Measurements from ENCODE around the gene CHST11. TPM values are rescaled to one million over a fixed set of nuclear protein-coding genes. Genes with fewer than 3 reads are reported as not detected.
"Not testable (repeated sequence)": the region's sequence is repeated elsewhere in the genome, so short reads cannot be mapped to it uniquely, and the experiment has no call there.

The CHST11 gene
- total RNA-seq, 2 donors from 2014 or later, result 3.4 to 4.4 TPM

DNA sequence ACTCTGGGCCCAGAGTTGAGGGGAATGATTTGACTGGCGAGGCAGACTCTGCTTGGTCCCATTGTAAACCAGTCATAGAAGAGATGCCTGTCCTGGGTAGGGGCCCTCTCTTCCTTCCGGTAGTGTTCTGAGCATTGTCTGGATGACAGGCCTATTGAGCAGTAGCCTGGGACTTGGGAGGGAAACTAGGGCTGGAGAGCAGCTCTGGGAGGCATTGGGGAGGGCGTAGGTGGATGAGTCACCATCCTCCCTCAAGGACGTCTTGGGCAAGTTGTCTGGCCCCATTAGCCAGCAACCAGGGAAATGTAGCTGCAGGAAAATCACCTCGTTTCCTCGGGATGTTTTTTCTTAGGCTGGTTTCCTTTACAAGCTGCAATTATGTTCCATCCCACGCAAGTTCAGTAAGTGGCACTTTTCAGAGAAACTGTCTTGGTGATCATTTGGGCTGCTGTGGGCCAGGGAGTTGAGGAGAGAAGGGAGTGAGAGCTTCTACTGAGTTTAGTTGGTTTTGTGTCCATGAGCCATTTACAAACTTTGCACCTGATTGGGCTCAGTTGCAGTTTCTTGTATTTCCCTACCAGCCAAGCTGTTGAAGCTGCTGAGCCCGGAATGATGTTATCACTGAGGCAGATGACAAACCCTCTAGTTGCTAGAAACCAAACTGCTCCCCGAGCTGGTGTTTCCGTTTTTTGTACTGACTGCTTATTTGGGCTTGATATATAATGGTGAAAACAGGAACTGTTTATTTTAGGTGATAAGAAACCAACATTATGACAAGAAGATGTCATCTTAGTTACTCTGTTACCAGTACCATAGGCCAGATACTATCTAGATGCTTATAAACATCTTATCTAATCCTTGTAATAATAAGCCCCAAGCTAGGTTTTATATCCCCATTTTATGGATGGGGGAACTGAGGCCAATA is 147.6 kb downstream of the CHST11 start:
- peak; percentile 13 for ATAC-seq
- intact Hi-C loops (cut with DNase I, micrococcal nuclease), result no loop called here
- peak; percentile 21 to 71 for DNase-seq

DNA sequence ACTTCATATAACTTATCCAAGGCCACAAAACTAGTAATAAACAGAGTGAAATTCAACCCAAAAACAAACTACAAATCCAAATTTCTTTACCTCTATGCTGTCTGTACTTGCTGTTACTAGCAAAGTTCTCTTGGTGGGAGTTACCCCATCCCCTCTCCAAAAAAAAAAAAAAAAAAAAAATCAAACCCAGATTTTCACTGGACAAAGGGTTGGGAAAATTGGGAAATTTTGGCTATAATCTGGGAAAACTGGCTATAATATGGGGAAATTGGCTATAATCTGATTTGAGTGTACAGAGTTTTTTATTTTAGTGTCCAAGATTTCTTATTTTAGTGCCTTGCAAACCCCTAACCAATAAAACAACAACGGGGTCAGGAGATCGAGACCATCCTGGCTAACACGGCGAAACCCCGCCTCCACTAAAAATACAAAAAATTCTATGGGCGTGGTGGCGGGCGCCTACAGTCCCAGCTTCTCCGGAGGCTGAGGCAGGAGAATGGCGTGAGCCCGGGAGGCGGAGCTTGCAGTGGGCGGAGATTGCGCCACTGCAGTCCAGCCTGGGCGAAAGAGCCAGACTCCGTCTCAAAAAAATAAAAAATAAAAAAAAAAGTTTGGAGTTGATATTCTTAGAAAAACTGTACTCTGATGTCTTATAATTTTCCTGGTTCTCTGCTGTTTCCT is 148.4 kb downstream of the CHST11 start:
- DNase-seq, result no peak
- intact Hi-C loops (cut with DNase I, micrococcal nuclease), result no loop called here
- no peak for ATAC-seq

DNA sequence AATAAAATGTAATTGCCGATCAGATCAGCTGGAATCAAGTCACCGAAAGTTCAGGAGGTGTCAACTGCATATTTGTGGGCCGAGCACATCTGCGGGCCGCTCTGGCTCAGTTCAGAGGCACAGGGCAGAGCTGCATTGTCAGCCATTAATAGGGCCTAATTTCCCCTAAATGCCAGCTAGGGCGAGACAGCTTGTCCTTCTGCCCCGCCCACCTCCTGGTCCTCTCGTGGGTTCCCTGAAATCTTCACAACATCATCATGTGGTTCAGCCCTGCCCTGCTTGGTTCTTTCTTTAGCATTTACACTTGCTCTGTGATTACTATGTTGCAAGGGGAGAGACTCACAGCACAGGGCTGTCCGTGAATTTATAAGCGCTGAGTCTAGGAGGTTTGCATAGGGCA is 148.9 kb downstream of the CHST11 start:
- intact Hi-C loops (cut with DNase I, micrococcal nuclease), result no loop called here
- ATAC-seq (no peak), DNase-seq (peak; percentile 32 to 51)

DNA sequence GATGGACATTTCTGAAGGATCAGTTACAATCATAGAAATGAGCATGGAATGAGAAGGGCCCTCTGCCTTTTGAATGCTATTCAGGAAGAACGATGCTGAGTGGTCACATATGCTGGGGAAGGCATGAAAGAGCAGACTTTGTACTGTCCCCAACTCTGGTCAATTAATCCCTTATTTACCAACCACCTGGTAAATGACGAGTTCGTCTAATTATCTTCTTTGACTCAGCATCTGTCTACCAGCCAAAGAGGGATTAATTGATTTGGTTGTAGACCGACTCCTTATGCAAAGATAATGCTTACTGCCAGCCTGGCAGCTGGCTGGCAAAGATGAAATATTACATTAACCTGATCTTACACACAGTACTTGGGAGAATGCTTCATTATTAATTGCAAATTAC is 152.2 kb downstream of the CHST11 start:
- DNase-seq, result no peak
- intact Hi-C loops (cut with DNase I, micrococcal nuclease), result no loop called here
- no peak for ATAC-seq

DNA sequence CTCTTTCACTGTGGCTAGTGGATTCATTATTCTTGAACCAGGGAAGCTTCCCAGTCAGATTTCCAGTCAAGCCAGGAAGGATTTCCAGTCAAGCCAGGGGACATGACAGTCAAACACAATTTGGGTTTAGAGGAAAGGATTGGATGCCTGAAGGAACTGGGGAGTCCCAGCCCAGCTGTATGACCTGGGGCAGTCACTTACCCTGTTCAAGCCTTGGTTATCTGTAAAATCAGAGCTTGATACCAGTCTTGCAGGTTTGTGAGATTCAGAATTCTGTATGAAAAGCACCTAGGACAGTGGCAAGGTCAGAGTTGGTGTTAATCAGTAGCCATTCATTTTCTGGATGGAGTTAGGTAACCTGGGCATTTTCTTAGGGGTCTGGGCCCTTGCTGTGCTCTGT is 152.7 kb downstream of the CHST11 start:
- ATAC-seq (no peak), DNase-seq (no peak)
- intact Hi-C loops (cut with DNase I, micrococcal nuclease), result no loop called here

DNA sequence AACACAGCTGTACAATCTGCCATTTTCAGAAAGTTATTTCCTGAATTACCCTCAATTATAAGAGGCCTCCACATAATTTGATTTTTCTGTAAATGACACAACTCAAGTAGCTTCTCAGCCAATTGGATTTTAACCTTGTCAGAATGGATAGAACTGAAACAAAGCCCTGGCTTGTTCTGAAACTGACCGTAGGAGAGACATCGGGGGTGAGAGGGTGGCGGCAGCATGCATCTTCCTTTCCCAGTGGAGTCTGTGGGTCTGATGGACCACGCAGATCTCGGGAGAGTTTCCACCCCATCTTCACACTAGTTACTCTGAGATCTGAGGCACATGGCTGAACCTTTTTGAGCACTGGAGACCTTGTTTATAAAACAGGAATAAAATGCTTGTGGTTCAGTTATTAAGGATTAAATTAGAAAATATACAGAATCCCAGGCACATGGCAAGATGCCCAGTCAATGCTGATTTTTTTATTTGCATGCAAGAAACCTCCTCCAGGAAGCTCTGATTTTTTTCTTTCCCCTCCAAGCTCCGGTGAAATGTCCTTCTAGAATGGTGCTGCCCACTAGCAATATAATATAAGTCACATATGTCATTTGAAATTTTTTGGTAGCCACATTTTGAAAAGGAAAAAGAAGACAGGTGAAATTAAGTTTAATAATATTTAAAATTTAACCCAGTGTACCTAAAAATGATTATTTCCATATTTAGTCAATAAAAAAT is 153.9 kb downstream of the CHST11 start:
- intact Hi-C loops (cut with DNase I, micrococcal nuclease), result no loop called here
- DNase-seq (no peak), ATAC-seq (no peak)

DNA sequence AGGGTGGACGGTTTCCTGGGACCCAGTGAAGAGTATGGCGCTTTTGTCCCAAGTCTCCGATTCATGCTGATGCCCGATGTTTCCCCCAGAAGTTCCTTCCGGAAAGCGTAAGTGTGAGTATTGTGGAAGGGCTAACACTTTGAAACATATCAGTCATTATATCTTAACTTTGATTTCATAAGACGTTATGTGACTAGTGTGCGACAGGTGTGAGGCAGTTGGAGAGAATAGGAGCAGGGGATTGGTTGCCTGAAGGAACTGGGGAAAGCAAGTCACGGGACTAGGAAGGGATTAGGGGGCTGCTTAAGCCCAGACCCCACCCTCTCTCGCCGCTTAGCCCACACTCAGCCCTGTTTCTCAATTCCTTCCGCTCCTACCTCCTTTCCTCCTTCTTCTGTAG is 154.9 kb downstream of the CHST11 start:
- ATAC-seq (no peak), DNase-seq (no peak)
- intact Hi-C loops (cut with DNase I, micrococcal nuclease), result no loop called here

DNA sequence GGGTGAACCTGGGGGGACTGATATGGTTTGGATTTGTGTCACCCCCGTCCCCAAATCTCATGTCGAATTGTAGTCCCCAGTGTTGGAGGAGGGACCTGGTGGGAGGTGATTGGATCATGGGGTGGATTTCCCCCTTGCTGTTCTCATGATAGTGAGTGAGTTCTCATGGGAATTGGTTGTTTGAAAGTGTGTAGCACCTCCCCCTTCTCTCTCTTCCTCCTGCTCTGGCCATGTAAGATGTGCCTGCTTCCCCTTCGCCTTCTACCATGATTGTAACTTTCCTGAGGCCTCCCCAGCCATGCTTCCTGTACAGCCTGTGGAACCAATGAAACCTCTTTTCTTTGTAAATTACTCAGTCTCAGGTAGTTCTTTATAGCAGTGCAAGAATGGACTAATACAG is 156.6 kb downstream of the CHST11 start:
- ATAC-seq; intact Hi-C loops (cut with DNase I, micrococcal nuclease); DNase-seq: not testable (repeated sequence)

DNA sequence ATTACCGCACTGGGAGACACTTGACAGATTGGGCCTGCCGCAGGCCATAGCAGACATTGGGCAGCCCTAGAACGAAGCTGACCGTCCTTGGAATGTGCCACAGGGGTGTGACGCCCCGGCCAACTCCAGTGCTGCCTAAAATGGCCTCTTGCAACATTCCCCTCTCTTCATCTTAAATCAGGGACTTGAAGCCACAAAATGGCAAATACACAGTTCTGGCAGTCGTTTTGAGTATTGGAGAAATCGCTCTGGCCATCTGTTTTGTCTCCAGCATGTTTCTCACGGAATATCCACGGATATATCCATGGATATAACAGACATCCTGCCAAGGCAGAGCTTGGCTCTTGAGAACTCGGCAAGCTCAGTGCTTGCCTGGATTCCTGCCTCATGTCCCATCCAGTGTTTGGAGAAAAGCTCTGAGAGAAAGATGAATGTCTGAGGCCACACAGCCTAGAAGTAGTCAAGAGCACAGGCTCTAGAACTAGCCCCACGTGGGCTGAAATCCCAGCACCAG is 158.4 kb downstream of the CHST11 start:
- ATAC-seq, result no peak
- DNase-seq, result peak; percentile 18 to 42
- intact Hi-C loops (cut with DNase I, micrococcal nuclease), result no loop called here

DNA sequence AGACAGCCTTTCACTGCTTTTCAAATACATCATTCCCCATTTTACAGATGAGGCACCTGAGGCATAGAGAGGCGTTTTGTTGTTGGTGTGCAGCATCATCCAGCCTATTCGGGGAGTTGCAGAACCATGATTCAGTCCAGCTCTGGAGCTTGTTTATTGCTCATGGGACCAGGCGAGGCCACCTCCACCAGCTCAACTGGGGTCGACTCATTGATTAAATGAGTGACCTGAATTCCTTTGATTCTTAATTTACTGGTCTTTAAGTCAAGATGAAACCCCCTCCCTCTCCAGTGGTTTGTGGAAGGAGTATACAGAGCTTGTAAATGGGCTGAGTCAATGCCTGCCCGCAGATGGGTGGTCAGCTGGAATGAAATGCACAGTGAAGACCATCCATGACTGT is 161.9 kb downstream of the CHST11 start:
- intact Hi-C loops (cut with DNase I, micrococcal nuclease), result no loop called here
- no peak for DNase-seq
- ATAC-seq, result no peak

DNA sequence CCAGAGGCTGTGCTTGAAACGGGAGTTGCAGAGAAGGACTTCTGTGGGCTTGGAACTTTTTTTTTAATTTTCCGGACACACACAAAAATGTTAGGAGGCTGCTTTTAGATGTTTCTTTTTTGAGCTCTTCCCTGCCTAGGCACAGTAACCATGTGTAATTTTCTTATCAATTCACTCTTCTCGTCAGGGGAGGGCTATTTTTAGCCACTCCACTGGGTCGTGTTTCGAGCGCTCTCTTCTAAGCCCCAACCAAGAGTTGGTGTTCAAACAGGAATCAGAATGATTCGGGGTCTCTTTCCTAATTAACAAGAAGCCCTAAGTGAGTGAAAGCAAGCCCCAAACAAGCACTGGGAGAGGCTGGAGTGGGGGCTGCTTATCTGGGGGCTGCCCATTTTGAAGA is 162.6 kb downstream of the CHST11 start:
- no peak for DNase-seq
- no peak for ATAC-seq
- intact Hi-C loops (cut with DNase I, micrococcal nuclease), result no loop called here

DNA sequence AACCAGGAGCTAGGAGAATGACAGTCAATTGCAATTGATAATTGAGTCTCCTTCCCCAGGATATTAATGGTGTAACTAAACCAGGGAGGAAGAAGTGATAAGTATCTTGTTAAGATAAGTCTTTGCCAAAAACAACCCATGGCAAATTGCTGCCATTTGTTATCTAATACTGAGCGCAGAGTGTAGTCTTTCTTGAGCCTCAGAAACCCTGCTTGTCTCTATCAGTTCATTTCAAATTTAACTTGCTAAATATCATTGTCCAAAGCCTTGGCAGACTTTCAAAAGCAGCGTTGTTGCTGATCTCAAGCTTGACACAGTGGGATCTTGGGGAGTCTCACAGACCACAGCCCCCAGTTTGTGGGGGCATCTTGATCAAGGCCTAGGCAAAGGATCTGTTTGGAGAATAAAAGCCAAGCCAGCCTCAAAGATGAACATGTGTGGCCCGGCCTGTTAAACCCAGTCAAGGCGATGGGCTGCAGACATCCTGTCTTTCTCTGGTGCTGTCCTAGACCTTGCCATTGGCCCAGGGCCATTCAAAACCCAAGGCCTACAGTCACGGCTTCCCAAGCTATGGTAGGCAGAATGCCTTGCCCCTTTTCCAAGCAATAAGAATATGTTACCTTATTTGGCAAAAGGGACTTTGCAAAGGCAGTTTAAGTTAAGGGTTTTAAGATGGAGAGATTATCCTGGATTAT is 164.2 kb downstream of the CHST11 start:
- intact Hi-C loops (cut with DNase I, micrococcal nuclease), result no loop called here
- ATAC-seq (no peak), DNase-seq (no peak)

DNA sequence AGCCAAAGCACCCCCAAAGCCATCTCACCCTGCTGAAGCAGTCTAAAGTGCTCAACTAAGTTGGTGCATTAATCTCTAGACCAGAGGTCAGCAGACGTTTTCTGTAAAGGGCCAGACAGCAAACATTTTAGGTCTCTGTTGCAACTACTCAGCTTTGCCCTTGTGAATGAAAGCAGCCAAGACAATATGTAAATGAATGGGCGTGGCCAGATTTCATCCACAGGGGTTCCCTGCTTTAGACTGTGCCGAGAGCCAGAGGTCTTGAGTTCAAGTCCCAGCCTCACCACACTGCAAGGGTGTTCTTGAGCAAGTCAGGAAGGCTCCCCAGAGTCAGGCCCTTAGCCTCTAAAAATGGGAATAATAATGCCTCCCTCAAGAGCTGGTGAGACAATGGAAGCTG is 166.2 kb downstream of the CHST11 start:
- DNase-seq, result no peak
- no peak for ATAC-seq
- intact Hi-C loops (cut with DNase I, micrococcal nuclease), result no loop called here

DNA sequence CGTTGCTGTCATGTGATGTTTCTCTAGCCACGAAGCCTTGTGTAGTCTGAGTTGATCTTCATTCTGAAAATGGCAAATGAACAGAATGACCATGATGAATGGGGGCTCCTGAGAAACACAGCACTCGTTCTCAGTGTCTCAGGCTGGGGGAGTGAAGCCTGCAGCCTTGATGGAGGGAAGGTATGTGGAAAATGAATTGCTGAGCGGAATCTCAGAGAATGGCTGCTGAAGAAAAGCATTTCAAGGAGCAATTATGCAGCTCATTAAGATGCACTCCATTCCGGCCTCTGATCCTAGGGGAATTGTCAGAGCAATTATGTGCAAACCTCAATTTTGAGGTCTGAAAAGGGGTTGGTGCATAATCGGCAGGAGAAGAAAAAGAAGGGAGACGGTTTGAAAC is 167.1 kb downstream of the CHST11 start:
- intact Hi-C loops (cut with DNase I, micrococcal nuclease), result no loop called here
- DNase-seq (no peak), ATAC-seq (no peak)

DNA sequence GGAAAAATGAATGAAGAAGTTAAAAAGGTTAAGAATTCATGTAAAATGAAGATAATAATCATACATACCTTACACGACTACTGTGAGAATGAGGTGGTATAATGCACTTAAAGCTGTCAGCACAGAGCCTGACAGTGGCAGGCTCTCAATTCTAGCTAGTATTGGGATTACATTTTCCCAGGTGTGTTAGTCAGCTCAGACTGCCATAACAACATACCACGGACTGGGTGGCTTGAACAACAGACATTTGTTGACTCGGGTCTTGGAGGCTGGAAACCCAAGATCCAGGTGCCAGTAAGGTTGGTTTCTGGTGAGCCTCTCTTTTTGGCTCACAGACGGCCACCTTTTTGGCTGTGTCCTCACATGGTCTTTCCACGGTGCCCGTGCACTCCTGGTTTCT is 167.8 kb downstream of the CHST11 start:
- intact Hi-C loops (cut with DNase I, micrococcal nuclease), result no loop called here
- ATAC-seq, result no peak
- no peak for DNase-seq

DNA sequence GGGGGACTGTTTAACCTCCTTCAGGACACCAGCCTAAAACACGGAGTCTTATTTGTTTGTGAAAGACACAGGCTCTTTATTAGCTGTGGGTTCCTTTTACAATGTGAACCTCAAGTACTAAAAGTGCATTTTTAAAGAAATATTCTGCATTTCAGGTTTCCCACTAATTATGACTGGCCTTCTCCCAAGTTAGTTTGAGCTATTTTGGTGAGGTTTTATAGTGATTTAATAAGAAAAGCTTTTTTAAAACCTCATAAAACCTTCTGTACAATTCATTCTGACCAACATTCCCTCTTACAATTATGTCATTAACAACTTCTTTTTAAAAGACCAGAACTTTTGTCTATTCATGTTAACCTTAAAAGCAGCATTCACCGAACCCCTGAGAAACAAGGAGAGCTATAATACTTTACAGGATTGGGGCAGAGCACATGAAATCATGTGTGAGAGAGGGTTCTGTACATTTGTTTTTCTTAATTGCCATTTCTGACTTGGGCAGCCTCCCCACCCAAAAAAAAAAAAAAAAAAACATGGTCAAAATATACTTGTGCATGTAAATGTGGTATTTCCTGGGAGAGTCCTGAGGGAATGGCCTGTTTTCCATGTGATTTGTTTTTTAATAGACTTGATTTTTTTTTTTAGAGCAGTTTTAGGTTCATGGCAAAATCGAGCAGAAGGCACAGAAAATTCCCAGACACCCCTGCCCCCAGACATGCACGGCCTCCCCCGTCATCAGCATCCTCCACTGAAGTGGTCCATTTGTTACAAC is 169.5 kb downstream of the CHST11 start:
- DNase-seq (no peak), ATAC-seq (no peak)
- intact Hi-C loops (cut with DNase I, micrococcal nuclease), result no loop called here

DNA sequence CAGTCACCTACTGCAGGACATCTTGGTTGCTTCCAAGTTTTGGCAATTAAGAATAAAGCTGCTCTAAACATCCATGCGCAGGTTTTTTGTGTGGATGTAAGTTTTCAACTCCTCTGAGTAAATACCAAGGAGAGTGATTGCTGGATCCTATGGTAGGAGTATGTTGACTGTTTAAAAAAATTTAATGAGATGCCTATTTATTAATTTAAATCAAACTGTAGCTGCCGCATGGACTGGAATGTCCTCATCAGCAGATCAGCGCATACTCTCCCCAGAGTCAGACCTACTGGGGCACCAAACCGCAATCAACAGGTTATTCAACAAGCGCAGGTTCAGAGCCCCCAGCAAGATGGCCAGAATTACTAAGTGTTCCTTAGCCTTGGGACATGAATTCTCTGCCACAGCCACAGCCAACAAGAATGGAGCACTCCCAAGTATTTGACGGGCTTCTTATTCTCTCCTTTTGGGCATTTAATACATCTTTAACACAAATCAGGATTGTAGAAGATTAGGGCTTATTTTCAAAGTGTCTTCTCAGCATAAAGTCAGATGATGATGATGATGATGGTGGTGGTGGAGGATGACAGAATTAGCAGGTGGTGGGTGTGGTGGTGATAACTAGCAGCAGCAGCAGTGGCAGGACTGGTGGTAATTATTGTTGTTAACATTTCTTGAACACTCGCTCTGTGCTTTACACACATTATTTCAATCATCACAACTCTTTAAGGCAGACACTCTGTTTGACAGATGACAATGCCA is 170.7 kb downstream of the CHST11 start:
- intact Hi-C loops (cut with DNase I, micrococcal nuclease), result no loop called here
- no peak for DNase-seq
- no peak for ATAC-seq
